ENCODE measurements around the gene PAXIP1. TPM values are rescaled to one million over a fixed set of nuclear protein-coding genes. Genes with fewer than 3 reads are reported as not detected.
"Not testable (repeated sequence)": the region's sequence is repeated elsewhere in the genome, so short reads cannot be mapped to it uniquely, and the experiment has no call there.

PAXIP1 gene, protein sequence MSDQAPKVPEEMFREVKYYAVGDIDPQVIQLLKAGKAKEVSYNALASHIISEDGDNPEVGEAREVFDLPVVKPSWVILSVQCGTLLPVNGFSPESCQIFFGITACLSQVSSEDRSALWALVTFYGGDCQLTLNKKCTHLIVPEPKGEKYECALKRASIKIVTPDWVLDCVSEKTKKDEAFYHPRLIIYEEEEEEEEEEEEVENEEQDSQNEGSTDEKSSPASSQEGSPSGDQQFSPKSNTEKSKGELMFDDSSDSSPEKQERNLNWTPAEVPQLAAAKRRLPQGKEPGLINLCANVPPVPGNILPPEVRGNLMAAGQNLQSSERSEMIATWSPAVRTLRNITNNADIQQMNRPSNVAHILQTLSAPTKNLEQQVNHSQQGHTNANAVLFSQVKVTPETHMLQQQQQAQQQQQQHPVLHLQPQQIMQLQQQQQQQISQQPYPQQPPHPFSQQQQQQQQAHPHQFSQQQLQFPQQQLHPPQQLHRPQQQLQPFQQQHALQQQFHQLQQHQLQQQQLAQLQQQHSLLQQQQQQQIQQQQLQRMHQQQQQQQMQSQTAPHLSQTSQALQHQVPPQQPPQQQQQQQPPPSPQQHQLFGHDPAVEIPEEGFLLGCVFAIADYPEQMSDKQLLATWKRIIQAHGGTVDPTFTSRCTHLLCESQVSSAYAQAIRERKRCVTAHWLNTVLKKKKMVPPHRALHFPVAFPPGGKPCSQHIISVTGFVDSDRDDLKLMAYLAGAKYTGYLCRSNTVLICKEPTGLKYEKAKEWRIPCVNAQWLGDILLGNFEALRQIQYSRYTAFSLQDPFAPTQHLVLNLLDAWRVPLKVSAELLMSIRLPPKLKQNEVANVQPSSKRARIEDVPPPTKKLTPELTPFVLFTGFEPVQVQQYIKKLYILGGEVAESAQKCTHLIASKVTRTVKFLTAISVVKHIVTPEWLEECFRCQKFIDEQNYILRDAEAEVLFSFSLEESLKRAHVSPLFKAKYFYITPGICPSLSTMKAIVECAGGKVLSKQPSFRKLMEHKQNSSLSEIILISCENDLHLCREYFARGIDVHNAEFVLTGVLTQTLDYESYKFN
- total RNA-seq (ENCODE audit: insufficient read depth, low replicate concordance), result 12.0 TPM

DNA sequence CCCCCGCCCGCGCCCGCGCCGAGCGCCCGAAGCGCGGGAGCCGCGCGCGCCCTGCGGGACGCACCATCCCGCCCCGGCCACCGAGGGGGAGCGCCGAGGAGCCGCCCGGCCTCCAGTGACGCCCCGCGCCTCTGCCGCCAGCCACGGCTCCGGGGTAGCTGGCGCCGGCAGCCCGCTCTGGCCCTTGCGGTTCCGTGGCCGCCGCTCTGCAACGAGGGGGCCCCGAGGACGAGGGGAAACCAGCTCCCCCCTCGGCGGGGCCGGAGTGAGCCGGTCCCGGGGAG, at the start of gene PAXIP1:
Gene PAXIP1, minus strand, starts transcription at position 33 of the 284 bp plus-strand sequence. CDS start 195 bp downstream, outside the sequence.
- DNase-seq (ENCODE audit: low spot score), result peak; percentile 71

DNA sequence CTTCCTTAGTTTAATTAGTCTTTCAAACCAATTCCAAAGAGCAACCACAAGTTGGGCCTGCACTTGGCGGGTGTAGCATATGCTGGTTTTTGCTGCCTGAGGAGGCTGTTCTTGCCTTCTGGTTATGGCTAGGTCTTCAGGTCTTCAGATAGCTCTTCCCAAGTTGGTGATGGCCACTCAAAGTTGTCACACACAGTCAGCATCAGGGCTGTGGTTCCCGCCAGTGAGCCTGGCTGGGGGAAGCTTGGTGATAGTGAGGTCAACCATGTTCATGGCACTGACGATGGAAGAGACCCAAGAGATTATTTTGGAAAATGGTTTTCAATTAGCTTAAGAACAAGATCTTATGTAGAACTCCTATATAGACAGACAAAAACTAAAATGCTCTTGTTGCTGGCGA, 48.4 kb upstream of the PAXIP1 start:
- no peak for DNase-seq (ENCODE audit: low spot score)

DNA sequence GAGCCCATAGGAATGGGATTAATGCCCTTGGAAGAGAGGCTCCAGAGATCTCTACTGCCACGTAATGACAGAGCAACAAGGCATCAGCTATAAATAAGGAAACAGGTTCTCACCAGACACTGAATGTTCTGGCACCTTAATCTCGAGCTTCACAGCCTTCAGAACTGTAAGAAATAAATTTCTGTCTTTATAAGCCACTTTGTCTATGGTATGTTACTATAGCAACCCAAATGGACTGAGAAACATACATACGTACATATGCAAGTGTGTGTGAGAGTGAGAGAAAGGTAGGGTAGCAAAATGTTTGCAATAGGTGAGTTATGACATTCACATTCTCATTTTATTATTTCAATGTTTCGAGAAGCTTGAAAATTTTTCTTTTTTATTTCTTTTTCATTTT, 45.1 kb upstream of the PAXIP1 start:
- no peak for DNase-seq (ENCODE audit: low spot score)

DNA sequence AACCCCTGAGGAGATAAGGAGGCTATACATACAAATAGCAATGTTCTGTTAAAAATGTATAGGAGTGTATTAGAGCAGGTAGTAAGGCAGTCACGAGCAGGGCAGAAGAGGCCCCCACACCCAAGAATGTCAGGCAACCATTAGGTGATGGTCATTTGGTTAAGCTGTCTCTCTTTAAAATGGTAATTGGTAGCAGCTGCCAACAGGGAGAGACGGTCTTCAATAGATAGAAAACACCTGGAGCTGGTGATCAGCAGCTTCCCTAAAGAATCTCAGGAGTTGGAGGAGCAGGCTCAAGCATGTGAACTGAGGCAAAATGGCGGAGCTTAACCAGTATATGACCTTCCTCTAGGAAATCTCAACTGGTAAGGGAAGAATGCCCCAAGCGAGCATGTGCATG, 40.8 kb upstream of the PAXIP1 start:
- DNase-seq (ENCODE audit: low spot score), result no peak

DNA sequence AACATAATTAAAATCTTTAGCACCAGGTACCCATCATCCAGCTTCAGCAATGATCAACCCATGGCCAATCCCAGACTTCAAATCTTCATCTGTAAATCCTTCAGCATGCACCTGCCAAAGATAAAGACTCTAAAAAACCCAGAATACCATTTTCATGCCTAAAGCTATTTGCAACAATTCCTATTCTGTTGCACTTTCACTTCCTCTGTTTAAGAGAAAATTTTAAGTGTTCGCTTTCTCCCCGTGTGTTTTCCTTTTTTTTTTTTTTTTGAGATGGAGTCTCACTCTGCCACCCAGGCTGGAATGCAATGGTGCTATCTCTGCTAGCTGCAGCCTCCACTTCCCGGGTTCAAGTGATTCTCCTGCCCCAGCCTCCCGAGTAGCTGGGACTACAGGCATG, 35.4 kb upstream of the PAXIP1 start:
- DNase-seq (ENCODE audit: low spot score), result no peak

DNA sequence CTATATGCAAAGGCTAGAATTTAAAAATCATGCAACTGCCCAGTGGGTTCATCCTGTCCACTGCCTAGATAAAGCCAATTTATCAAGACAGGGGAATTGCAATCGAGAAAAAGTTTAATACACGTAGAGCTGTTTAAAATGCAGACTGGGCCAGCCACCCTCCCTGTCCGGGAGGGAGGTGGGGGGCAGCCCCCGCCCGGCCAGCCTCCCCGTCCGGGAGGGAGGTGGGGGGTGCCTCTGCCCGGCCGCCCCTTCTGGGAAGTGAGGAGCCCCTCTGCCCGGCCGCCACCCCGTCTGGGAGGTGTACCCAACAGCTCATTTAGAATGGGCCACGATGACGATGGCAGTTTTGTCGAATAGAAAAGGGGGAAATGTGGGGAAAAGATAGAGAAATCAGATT, 31.6 kb upstream of the PAXIP1 start:
- DNase-seq (ENCODE audit: low spot score), result not testable (repeated sequence)

DNA sequence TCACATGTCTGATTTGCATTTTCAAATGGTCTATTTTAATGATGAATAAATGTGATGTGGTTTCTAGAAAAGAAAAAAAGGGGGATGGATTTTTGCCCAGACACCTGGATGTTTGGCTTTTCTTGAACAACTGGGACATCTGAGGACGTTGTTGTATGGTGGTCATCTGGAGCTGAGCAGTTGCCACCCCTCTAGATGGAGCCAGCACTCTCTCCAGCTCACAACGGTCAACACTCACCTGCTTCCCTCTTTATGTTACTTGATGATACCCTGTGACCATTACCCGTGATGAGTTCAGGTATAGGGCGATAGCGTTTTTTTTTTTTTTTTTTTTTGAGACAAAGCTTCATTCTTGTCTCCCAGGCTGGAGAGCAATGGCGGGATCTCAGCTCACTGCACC, 30.1 kb upstream of the PAXIP1 start:
- no peak for DNase-seq (ENCODE audit: low spot score)

DNA sequence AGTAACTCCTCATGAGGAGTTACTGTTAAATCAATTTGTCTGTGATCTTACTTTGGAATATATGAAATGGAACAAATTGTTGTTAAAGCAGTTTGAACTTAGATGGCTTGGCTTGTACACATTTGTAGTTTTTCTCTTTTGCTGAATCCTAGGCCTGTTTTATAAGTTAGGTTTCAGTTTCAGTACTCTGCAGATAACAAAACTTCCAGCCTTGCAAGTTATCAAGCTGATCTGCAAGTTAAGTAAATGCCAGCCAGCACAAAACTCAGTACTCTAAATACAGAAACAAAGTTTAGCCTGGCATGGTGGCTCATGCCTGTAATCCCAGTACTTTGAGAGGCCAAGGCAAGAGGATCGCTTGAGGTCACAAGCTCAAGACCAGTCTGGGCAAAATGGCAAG, 25.0 kb upstream of the PAXIP1 start:
- no peak for DNase-seq (ENCODE audit: low spot score)

DNA sequence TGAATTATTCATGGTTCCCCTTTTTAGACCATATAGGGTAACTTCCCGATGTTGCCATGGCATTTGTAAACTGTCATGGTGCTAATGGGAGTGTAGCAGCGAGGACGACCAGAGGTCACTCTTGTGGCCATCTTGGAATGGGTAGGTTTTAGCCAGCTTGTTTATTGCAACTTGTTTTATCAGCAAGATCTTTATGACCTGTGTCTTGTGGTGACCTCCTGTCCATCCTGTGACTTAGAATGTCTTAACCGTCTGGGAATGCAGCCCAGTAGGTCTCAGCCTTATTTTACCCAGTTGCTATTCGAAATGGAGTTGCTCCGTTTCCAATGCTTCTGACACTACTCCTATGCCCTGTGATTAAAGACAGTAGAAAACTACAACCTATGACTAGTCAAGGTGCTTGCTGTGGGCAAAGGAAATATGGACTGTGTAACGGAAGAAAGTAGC, 18.8 kb upstream of the PAXIP1 start:
- DNase-seq (ENCODE audit: low spot score), result no peak

DNA sequence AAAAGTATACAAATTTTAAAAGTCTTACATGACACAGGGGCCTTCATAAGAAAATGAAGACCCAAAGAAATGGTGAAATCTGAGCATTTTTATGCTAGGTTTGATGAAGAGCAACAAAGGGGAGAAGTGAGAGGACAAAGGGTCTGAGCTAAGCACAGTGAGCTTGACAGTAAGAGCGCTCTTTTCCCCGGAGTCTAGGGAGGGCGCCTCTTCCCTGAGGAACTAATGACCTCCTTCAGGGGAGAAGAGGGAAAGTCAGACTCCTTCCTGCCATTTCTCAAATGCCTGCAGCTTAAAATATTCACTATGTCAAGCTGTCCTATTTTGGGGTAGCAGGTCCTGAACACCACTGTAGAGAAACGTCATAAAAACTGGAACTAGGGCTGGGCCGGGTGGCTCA, 18.1 kb upstream of the PAXIP1 start:
- no peak for DNase-seq (ENCODE audit: low spot score)

DNA sequence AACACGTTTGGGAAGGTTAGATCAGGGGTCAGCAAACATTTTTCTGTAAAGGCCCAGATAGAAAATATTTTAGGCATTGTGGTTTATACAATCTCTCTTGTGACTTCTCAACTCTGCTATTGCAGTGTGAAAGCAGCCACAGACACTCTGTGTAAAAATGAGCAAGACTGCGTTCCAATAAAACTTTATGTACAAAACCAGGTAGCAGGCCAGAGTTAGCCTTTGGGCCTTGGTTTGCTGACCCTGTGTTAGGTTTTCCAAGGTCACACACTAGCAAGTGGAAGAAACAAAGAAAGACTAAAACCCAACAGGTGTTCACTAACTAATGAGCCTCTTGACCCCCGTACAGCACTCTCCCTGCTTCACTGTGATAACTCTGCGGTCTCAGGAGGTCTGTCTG, 14.9 kb upstream of the PAXIP1 start:
- no peak for DNase-seq (ENCODE audit: low spot score)

DNA sequence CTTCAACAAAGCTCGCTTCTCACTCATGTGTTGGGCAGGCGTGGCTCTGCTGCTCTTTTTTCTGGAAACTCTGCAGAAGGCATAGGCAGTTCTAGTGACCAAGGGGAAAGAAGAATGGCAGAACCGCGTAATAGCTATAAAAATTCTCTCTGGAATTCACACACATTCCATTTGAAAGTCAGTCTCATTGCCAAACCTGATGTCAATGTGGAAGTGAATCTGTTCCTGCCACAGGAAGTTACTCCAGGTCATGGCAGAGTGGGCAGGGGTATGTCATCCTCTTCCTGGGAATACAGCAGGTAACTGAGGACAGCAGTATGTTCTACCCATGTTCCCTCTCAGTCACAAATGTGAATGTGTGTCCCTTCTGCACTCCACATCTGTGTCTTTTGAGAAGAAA, 8.2 kb upstream of the PAXIP1 start:
- DNase-seq (ENCODE audit: low spot score), result no peak

DNA sequence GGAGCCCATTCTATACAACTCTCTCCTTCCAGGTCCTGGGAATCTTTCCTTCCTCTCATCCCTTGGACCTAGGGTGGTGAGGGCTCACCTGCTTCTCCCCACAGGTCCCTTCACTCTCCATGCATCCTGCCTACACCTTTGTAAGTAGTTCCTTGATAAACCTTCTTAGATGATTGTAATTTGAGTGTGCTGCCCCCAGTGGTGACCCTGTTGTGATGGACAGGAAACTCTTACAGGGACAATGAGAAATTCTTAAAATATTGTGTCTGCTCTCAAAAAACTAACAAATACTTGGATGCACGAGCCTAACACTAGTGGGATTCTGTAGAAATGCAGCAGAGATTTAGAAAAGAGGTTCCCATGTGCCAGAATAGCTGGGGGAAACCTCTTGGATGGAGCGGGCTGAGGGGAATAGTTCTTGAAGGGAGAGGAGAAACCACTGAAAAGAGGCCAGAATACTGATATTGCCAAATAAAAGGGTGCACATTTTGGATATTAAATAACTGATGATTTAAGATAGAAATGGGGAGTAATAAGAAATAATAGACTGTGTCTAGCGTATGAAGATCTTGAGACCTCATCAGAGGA, 6.7 kb upstream of the PAXIP1 start:
- no peak for DNase-seq (ENCODE audit: low spot score)

DNA sequence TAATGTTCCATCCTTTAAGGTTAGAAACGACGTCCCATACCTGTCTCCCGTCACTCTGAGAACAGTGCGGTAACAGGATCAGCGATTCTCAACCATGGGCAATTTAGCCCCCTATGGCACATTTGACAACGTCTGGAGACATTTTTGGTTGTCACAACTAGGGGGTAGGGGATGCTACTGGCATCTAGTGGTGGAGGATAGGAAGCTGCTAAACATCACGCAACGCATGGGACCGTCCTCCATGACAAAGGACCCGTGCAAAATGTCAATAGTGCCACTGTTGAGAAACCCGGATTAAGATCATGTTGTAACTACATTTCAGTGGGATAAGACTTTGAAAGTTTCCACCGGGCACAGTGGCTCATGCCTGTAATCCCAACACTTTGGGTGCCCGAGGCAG, 5.0 kb upstream of the PAXIP1 start:
- DNase-seq (ENCODE audit: low spot score), result no peak

DNA sequence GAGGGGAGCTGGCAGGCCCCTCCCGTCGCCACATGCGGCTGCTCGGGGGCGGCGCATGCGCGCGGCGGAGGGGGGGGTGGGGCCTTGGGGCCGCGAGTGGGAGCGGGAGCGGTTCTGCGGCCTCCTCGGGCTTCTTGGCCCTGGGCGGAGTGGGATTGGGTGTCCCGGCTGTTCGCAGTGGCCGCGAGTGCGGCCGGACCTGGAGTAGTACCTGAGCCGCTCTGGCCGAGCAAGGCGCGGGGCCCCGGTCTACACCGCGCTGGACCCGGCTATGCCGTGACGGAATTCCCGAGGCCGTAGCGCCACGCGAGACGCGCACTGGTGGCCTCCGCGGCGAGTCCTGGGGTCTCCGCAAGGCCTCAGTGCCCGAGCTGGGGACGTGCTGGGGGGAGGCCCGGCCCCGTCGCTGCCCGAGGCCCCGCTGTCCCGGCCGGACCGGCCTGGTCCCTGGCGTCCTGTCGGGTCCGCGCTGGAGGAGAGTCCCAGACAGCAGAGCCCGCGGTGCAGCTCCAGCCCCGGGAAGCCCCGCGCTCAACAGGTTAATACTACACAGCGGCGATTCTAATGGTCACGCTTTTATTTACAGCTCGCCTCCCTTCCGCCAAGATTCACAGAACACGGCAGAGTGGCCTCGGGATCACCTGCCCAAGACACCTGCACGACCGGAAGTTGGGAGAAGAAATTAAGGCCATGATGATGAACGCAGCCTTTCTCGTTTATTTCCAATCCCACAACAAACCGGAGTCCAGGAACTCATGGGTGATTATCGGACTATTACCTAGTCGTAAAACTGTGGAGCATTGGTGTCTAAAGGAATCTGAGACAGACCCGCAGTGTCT, 671 bp upstream of the PAXIP1 start:
- peak; percentile 77 for DNase-seq (ENCODE audit: low spot score)

DNA sequence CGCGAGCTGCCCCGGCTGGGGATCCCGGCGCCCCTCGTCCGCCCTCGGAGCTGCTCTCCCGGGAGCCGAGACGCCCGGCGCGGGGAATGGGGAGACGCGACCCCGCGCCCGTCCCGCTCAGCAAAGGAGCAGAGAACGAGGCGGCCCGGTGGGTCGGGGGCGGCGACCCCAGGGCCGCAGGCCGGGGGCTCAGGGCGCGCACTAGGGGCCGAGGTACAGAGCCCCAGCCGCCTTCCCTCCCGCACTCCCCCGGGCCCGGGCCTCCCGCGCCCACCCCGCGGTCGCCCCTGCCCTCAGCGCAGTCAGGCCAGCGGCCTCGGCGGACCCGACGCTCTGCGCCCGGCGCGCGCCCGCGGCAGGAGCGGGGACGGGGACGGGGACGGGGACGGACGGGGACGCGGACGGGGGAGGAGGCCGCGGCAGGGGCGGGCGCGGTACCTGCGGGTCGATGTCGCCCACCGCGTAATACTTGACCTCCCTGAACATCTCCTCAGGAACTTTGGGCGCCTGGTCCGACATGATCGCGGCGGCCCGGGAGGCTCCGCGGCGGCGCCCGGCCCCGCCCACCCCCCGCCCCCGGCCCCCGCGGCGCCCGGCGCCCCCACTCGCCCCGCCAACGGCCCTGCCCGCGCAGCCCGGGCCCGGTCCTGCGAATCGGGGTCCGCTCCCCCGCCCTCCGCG, 373 bp downstream of the PAXIP1 start:
- peak; percentile 37 for DNase-seq (ENCODE audit: low spot score)

DNA sequence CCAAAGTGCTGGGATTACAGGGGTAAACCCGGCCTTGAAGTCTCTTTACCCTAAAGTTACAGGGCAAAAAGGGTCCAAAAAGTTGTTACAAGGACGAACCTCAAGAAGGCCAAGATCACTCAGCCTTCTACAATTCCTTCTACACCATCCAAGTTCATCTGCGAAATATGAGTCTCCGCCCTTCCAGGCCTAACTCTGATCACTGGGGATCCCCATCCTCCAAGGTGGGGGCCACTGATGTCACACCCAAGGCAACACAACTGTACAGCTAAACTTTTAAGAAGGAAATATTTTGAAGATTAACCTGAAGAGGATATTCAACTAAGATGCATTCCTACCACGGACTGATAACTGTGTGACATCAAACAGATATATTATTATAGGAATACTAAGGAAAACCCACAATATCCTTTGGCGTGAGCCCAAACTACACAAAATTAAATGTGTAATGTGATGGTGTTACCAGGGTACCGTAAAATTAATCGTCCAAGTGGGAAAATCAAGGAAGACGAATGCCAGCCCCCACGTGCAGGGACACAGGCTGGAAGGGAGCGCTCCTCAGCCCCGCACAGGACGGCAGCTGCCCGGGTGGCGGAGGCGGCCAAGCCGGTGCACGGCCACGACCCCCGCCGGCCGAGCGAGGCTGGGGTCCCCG, 1.0 kb downstream of the PAXIP1 start:
- DNase-seq (ENCODE audit: low spot score), result no peak

DNA sequence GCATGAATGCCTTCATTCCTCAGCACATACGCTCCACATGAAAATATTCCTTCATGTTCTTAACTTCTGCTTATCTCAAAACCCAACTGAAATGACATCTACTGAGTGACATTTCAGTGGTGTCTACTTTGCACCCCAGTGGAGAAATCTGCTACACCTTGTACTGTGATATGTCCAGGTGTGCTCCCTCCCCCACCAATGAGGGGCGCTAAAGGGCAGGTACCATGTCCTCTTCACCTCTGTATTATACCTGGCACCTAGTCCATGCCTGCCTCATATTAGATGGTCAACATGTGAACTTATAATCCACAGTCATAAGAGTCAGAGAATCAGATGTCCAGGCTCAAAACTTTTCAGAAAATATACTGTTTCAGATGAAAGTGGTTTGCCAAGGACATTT, 2.1 kb downstream of the PAXIP1 start:
- no peak for DNase-seq (ENCODE audit: low spot score)

DNA sequence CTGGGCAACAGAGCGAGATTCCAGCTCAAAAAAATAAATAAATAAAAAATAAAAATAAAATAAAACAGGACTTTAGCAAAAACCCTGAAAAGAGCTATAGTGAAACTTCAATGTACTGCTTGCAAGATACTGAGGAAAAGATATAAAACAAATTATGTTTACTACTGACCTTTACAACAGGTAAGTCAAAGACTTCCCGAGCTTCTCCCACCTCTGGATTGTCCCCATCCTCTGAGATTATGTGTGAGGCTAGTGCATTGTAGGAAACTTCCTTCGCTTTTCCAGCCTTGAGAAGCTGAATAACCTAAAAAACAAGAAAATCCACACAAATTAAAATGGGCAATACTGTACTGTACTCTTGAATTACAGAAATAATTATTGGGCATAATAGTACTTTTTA, 4.4 kb downstream of the PAXIP1 start:
- DNase-seq (ENCODE audit: low spot score), result no peak

DNA sequence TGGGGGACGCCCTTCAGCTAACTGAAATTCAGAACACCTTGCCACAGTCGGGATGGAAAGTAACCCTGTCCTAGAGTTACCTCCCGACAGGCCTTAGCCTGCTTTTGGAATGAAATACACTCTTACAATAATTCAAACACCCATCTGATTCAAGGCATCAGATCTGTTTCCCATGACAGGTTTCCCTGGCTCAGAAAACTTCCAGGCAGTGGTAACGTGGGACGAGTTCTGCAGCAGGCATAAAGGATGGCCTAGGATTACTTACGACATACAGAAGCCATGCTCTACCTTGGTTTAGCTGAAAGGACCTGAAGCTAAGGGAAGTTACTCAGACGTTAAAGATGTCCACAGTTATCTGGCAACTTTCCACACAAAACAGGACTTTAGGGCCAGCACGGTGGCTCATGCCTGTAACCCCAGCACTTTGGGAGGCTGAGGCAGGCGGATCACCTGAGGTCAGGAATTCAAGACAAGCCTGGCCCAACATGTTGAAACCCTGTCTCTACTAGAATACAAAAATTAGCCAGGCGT, 5.0 kb downstream of the PAXIP1 start:
- DNase-seq (ENCODE audit: low spot score), result peak; percentile 10
